Cardiac muscle cell (in vitro differentiated cells and primary cell): Measurements from ENCODE around the gene DNLZ. TPM values are rescaled to one million over a fixed set of nuclear protein-coding genes. Genes with fewer than 3 reads are reported as not detected.

Experiments
- DNase-seq, 2 donors: peaks; one replicate each; pipeline versions ENCODE4 v3.0.0 to v3.0.0-alpha.2; 2010 to 2017; ENCODE audit warnings: low read depth in 1 of 2, low spot score in 1 of 2
- H3K27ac ChIP-seq: fragments of 200-600 bp; sonication (generic); 2 replicates; pipeline ENCODE4 v1.5.1; 2016
- H3K27me3 ChIP-seq: fragments of 200-600 bp; sonication (generic); 2 replicates; pipeline ENCODE4 v1.6.0; 2016; ENCODE audit warnings: control low read depth
- H3K36me3 ChIP-seq: fragments of 200-600 bp; sonication (generic); 2 replicates; pipeline ENCODE4 v1.5.1; 2016; ENCODE audit warnings: control low read depth
- H3K4me1 ChIP-seq: fragments of 200-600 bp; sonication (generic); 2 replicates; pipeline ENCODE4 v1.8.1; 2017; ENCODE audit warnings: low read depth, mild to moderate bottlenecking, mixed run types
- H3K4me3 ChIP-seq: fragments of 200-600 bp; sonication (generic); 2 replicates; pipeline ENCODE4 v1.5.1; 2016; ENCODE audit warnings: mild to moderate bottlenecking
- H3K9me3 ChIP-seq: fragments of 200-600 bp; sonication (generic); 2 replicates; pipeline ENCODE4 v1.5.1; 2017; ENCODE audit warnings: low read depth, mild to moderate bottlenecking, control low read depth
- polyA plus RNA-seq: library from polyadenylated mRNA; unstranded; fragments of >200 nt; fragmentation: Nextera tagmentation; extraction: Ambion mirVana; gene quantifications from 2 replicates; pipeline ENCODE4 v1.2.1, GENCODE V29; 2016
- total RNA-seq: library from RNA; depleted of rRNA; stranded (reverse); fragments of >200 nt; gene quantifications from 2 replicates; pipeline ENCODE4 v1.2.3, GENCODE V29; 2016
- TF ChIP-seq, protein P1 (sequence below): IDR thresholded peaks from 2 replicates; pipeline ENCODE4 v1.5.1; 2012; ENCODE audit warnings: low read depth, mild to moderate bottlenecking, low read length

DNLZ gene
- total and polyA plus RNA-seq, 2 experiments from 2014 or later: 28.0 to 48.2 TPM

DNA sequence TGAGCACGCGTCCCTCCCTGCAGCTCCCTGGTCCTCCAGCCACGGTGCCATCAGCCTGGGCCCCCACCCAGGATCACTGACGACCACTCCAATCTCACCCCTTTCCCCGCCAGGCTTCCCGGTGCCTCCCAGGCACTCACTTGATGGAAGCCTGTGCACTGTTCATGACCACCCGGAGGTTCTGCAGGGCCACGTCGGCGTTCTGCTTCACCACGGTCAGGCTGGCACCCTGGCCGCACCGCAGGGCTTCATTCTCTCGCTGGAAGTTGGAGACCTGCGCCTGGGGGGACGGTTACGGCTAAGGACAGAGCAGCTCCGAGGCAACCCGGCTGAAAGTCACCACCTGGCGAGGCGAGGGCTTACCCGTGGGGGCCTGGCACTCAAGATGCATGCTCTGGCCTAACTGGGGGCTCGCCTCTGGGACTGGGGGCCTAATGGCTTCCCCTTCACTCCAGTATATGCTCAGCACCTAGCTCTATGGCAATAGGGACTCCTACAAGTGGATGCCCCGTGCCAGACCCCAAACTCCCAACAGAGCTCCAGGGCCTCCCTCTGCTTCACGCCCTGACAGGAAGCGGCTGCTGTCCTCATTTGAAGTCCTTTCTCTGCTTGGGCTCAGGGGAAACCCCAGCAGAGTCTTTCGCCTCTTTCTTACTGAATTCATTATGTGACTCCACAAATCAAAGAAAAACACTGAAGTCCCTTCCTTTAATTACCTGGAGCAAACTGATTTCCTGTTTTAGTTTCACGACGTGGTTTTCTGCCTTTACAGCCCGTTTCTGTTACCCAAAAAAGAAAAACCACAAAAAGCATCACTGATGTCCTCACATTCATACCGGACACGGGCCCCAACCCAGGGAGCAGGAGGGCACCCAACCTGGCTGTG lies 40.6 kb upstream of the DNLZ start:
- no peak overlapping the region for H3K4me3 ChIP-seq
- no peak overlapping the region for H3K27ac ChIP-seq
- DNase-seq: no peak
- no peaks in the 10 kb centered on the region for H3K4me1 ChIP-seq
- no peaks in the 10 kb centered on the region for H3K27me3 ChIP-seq
- H3K36me3 ChIP-seq: peaks cover 18% of the 10 kb centered on the region
- H3K9me3 ChIP-seq: no peaks in the 10 kb centered on the region
- TF ChIP-seq, protein P1, sequence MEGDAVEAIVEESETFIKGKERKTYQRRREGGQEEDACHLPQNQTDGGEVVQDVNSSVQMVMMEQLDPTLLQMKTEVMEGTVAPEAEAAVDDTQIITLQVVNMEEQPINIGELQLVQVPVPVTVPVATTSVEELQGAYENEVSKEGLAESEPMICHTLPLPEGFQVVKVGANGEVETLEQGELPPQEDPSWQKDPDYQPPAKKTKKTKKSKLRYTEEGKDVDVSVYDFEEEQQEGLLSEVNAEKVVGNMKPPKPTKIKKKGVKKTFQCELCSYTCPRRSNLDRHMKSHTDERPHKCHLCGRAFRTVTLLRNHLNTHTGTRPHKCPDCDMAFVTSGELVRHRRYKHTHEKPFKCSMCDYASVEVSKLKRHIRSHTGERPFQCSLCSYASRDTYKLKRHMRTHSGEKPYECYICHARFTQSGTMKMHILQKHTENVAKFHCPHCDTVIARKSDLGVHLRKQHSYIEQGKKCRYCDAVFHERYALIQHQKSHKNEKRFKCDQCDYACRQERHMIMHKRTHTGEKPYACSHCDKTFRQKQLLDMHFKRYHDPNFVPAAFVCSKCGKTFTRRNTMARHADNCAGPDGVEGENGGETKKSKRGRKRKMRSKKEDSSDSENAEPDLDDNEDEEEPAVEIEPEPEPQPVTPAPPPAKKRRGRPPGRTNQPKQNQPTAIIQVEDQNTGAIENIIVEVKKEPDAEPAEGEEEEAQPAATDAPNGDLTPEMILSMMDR: no peak

DNA sequence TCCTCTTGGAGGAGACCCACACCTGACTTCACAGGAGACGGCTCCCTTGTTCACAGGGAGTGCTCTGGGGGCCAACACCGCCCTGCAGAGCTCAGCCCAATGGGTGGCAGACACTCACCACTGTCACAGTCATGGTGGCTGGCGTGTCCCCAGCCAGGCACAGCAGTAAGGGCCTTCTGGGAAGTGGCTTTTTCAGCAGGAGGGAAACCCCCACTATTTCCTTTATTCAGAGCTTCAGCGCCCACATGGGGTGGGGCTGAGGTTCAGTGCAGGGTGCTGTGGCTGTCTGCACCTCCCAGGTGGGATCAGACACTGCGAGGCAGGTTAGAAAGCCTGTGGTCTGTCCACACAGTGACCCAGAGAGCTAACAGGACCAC lies 40.0 kb upstream of the DNLZ start:
- Histone ChIP-seq H3K36me3 (peaks cover 18% of the 10 kb centered on the region), H3K27me3 (no peaks in the 10 kb centered on the region), H3K9me3 (no peaks in the 10 kb centered on the region), H3K27ac (no peak overlapping the region), H3K4me1 (no peaks in the 10 kb centered on the region), H3K4me3 (no peak overlapping the region)
- TF ChIP-seq, protein P1: no peak
- DNase-seq: no peak

DNA sequence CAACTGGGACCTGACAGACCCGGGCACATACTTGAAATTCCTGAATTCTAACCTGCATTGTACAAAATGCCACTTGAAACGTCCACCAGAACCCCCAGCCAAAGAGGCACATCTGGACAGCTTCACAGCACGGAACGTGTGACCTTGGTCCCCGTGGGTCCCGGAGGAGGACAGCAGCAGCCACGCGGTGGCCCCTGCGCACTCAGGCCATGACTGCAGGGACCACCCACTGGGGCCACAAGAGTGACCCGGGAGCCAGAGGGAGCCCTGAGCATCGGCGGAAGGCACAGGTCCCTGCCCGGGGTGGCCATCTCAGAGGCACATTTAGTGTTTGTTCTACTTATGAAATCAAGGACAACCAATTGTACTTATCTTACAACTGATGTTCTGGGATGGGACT lies 38.5 kb upstream of the DNLZ start:
- Histone ChIP-seq H3K27ac (peak overlapping the region; percentile 51), H3K36me3 (peaks cover 18% of the 10 kb centered on the region)

DNA sequence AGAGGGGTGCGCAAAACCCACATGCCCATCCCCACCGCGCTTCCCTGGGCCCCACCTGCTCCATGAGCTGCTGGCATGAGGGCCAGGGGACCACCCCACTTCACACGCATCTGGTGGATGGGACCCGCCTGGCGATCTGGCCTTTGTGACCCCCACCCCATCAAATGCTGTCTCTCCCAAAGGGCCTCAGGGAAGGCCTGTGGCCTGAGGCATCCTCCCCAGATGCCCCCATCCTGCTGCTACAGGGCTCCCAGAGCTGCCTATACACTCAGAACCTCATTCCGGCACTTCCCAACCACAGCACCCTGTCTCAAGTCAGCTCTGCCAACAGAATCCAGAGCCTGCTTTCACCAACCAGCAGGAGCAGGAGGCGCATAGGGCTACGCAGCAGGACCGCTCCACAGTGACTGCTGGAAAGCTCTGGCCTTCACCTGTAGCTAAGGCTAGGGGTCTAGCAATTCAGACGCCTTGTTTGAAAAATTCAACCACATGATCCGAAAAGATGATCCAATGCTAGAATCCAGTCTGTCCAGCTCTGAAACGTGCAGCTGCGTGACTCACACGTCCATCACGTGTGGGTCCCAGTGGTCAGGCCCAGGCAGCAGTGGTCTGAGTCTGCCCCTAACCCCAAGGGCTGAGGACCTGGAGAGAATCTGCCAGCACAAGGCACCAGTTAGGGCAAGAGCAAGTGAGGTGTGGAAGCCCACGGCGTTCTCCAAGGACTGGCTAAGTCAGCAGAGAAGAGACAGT lies 37.8 kb upstream of the DNLZ start:
- no peak overlapping the region for H3K4me3 ChIP-seq
- DNase-seq: no peak
- TF ChIP-seq, protein P1: no peak

More for the DNA sequence above, 38.5 kb upstream of the DNLZ start:
- TF ChIP-seq, protein P1: no peak
- Histone ChIP-seq H3K9me3 (no peaks in the 10 kb centered on the region), H3K27me3 (no peaks in the 10 kb centered on the region), H3K4me1 (no peaks in the 10 kb centered on the region), H3K4me3 (no peak overlapping the region)
- DNase-seq: peak in 1 of 2 donors; percentile 18

DNA sequence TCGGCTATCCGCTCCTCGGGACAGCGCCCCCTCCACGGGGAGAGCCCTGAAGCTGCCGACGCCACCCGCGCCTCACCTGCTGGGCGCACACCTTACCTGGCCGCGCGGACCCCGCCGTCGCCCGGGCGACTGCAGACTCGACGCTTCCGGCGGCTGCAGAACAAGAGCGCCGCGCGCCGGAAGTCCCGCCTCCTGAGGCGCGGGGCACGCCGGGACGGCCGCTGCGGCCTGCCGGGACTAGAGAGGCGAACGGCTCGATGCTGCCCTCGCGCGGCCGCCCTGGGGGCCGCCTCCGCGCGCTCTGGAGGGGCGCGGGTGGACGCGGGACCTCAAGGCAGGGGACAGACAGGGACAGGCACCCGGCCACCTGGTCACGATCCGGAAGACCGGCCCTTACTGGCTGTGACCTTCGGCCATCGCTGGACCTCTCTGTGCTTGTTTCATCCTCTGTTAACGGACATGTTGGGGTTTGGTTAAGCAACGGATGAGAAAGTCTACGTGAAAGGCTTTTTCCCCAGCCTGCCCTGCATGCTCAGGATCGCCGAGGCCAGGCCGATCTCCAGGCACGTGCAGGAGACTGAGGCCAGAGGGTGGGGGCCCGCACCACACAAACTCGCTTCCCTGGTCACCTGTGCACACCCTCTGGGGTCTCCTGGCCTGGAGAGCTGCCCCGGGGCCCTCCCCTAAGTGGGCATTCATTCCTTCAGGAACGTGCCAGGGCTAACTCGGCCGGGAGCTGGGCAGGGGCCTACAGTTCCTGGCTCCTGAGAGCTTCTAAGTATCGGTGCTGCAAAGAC lies 36.7 kb upstream of the DNLZ start, which contains the start of gene SNAPC4:
SNAPC4 (minus strand) TSS at position 133 of the 797 bp plus-strand sequence. CDS start 1,742 bp downstream, outside the sequence.
- Histone ChIP-seq H3K4me1 (no peaks in the 10 kb centered on the region), H3K36me3 (peaks cover 12% of the 10 kb centered on the region), H3K27ac (no peak within 1 kb of the TSS)

More for the DNA sequence above, 37.8 kb upstream of the DNLZ start:
- H3K27ac ChIP-seq: peak overlapping the region; percentile 69
- no peaks in the 10 kb centered on the region for H3K9me3 ChIP-seq
- H3K4me1 ChIP-seq: no peaks in the 10 kb centered on the region
- H3K27me3 ChIP-seq: no peaks in the 10 kb centered on the region
- peaks cover 16% of the 10 kb centered on the region for H3K36me3 ChIP-seq

More for the DNA sequence above, 36.7 kb upstream of the DNLZ start, which contains the start of gene SNAPC4:
- Histone ChIP-seq H3K27me3 (no peaks in the 10 kb centered on the region), H3K4me3 (peak within 1 kb of the TSS; percentile 95), H3K9me3 (no peaks in the 10 kb centered on the region)
- TF ChIP-seq, protein P1: peak; percentile 80
- DNase-seq: peak; percentile 89 to 94
